Nephron (organoid): Measurements from ENCODE around the gene PLXNA4.
A peak's percentile ranks its signal among the peaks of the same experiment; 100 is the strongest.

ENCODE experiments used
- H3K27ac Mint-ChIP-seq, 3 experiments: 2 replicates each; pipeline ENCODE4 v1.8.0; 2020; ENCODE audit warnings: mixed read lengths in 3 of 3, mild to moderate bottlenecking in 2 of 3, moderate library complexity in 1 of 3
- H3K27me3 Mint-ChIP-seq: 2 replicates; pipeline ENCODE4 v1.8.0; 2021; ENCODE audit warnings: low read depth, mild to moderate bottlenecking, moderate library complexity, mixed read lengths
- H3K36me3 Mint-ChIP-seq: 2 replicates; pipeline ENCODE4 v1.8.0; 2020; ENCODE audit warnings: low read depth, mixed read lengths
- H3K4me1 Mint-ChIP-seq: 2 replicates; pipeline ENCODE4 v1.8.0; 2020; ENCODE audit warnings: mixed read lengths
- H3K4me3 Mint-ChIP-seq, 3 experiments: 2 replicates each; pipeline ENCODE4 v1.8.0; 2020; ENCODE audit warnings: mild to moderate bottlenecking in 3 of 3, mixed read lengths in 3 of 3, moderate library complexity in 2 of 3
- H3K9me3 Mint-ChIP-seq: 2 replicates; pipeline ENCODE4 v1.8.0; 2020; ENCODE audit warnings: mixed read lengths
- TF ChIP-seq, protein P1 (sequence below), 3 experiments: fragments of 200-600 bp; sonication (generic); IDR thresholded peaks; one replicate each; pipeline ENCODE4 v1.5.0; 2021; ENCODE audit warnings: antibody characterized with exemption in 3 of 3; ENCODE audit not compliant: unreplicated experiment in 3 of 3

Gene PLXNA4

DNA sequence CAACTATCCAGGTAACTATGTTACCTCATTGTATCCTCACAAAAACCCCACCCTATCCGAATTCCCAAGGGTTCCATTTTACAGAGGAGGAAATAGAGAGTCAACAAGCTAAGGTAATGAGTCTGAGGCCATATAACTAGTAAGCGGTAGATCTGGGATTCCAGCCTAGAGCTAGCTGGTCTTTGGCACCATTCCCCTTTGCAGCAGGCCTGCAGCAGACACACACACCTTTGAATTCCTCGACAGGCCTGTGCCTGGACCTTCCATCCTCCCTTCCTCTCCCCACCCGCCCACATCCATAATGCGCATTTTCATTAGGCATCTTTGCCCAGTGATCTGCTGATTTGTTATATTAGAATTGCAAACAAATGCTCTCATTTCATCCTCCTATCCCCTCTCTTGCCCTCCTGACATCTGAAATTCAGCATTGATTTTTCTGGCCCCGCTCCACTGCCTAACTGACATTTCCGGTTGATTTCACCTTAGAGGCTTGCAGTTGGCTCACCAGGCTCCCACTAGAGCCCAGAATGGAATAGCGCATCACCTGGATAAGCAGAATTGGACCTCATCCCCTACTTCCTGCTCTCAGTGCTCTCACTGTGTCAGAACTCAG is 129.5 kb downstream of the PLXNA4 start:
- no peaks in the 10 kb centered on the region for H3K9me3 Mint-ChIP-seq
- TF ChIP-seq, protein P1, sequence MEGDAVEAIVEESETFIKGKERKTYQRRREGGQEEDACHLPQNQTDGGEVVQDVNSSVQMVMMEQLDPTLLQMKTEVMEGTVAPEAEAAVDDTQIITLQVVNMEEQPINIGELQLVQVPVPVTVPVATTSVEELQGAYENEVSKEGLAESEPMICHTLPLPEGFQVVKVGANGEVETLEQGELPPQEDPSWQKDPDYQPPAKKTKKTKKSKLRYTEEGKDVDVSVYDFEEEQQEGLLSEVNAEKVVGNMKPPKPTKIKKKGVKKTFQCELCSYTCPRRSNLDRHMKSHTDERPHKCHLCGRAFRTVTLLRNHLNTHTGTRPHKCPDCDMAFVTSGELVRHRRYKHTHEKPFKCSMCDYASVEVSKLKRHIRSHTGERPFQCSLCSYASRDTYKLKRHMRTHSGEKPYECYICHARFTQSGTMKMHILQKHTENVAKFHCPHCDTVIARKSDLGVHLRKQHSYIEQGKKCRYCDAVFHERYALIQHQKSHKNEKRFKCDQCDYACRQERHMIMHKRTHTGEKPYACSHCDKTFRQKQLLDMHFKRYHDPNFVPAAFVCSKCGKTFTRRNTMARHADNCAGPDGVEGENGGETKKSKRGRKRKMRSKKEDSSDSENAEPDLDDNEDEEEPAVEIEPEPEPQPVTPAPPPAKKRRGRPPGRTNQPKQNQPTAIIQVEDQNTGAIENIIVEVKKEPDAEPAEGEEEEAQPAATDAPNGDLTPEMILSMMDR (IDR thresholded peaks at IDR 0.05; ENCODE audit: unreplicated experiment in 3 of 3): peak in 1 of 3 experiments; percentile 7
- H3K36me3 Mint-ChIP-seq: no peaks in the 10 kb centered on the region
- H3K4me3 Mint-ChIP-seq: no peak overlapping the region
- no peak overlapping the region for H3K27ac Mint-ChIP-seq
- no peaks in the 10 kb centered on the region for H3K4me1 Mint-ChIP-seq
- peaks cover 23% of the 10 kb centered on the region for H3K27me3 Mint-ChIP-seq

DNA sequence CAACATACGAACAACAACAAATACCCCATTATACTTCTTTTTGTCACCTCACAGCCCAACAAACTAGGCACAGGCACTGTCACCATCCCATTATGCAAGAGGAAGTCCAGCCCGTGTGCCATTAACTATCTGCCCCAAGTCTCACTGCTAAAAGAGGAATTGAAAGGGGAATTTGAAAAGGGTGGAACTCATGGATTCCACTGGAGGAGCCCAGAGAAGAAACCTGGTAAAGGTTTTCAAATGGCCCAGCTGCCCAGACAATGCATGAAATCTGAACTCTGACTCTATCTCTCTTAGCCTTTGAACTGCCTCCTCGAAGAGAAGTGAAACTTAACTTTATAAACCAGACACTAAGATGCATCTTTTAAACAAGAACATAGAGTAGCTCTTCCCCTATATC is 130.0 kb downstream of the PLXNA4 start:
- Mint-ChIP-seq H3K27ac (no peak overlapping the region), H3K4me3 (no peak overlapping the region)
- TF ChIP-seq, protein P1 (IDR thresholded peaks at IDR 0.05; ENCODE audit: unreplicated experiment in 3 of 3): no peak

DNA sequence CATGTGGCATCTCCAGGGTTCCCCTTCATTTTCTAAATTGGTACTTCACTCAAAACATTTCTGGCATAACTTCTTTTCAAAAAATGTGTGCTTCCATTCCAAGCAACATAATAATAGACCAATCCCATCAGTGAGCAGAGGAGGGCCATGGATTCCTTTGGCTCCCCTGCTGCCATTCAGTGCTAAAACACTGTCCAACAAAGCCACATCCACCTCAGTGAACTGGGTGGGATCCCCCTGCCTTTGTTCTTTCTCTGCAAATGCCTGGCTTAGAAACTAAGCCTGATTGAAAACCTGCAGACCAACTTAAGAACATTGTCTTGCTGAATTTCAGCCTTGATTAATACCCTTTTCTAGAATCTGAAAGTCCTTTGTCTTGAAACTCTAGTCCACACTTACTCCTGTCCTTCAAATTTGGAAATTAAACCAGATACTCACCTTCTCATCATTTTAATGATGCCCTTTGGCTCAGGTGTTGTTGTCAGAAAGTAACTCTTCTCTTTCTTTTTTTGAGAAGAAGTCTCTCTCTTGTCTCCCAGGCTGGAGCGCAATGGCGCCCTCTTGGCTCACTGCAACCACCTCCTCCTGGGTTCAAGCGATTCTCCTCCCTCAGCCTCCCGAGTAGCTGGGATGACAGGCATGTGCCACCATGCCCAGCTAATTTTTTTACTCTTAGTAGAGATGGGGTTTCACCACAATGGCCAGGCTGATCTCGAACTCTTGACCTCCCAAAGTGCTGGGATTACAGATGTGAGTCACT is 132.3 kb downstream of the PLXNA4 start:
- Mint-ChIP-seq H3K9me3 (no peaks in the 10 kb centered on the region), H3K27ac (no peak overlapping the region), H3K4me1 (no peaks in the 10 kb centered on the region), H3K36me3 (no peaks in the 10 kb centered on the region), H3K27me3 (peaks cover 14% of the 10 kb centered on the region), H3K4me3 (no peak overlapping the region)
- TF ChIP-seq, protein P1 (IDR thresholded peaks at IDR 0.05; ENCODE audit: unreplicated experiment in 3 of 3): no peak

More for the DNA sequence above, 130.0 kb downstream of the PLXNA4 start:
- Mint-ChIP-seq H3K4me1 (no peaks in the 10 kb centered on the region), H3K27me3 (peaks cover 21% of the 10 kb centered on the region), H3K9me3 (no peaks in the 10 kb centered on the region), H3K36me3 (no peaks in the 10 kb centered on the region)

DNA sequence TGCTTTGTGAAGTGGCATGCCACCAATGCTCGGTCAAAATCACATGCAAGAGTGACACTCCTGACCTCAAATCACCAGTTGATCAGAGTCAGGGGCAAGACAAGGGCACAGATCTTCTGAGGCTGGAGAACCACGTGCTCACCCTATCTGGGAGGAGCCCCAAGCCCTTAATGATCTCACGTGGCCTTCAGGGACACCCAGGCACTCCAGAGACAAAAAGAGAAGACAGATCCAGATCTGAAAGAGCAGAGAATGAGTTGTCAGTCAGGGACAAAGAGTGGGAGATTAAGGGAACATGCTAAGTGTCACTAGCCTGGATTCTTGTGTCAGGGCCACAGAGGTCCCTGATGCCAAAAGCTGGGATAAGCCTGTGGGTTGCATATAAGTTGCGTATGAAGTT is 134.3 kb downstream of the PLXNA4 start:
- H3K9me3 Mint-ChIP-seq: no peaks in the 10 kb centered on the region
- H3K4me3 Mint-ChIP-seq: no peak overlapping the region
- peaks cover 14% of the 10 kb centered on the region for H3K27me3 Mint-ChIP-seq
- TF ChIP-seq, protein P1 (IDR thresholded peaks at IDR 0.05; ENCODE audit: unreplicated experiment in 3 of 3): no peak
- no peak overlapping the region for H3K27ac Mint-ChIP-seq
- H3K4me1 Mint-ChIP-seq: peaks cover 6% of the 10 kb centered on the region
- H3K36me3 Mint-ChIP-seq: no peaks in the 10 kb centered on the region

DNA sequence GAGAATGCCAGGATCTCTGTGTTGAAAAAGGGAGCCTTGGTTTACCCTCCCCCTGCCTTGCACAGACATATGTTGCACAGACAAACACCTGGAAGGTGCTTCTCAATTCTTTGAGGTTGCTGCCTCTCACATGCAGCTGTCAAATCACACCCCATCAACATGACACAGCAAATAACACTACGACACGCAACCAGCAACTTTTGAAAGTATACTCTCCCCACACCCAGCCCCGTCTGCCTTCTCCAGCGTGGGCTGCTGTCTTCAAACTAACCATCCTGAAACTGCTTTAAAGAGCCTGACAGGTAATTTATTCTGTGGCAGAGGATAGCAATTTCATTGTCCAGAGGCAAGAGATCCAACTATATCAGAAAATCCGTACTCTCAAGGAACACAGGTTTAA is 136.1 kb downstream of the PLXNA4 start:
- no peaks in the 10 kb centered on the region for H3K36me3 Mint-ChIP-seq
- TF ChIP-seq, protein P1 (IDR thresholded peaks at IDR 0.05; ENCODE audit: unreplicated experiment in 3 of 3): no peak
- H3K4me3 Mint-ChIP-seq: no peak overlapping the region
- no peaks in the 10 kb centered on the region for H3K9me3 Mint-ChIP-seq
- peaks cover 17% of the 10 kb centered on the region for H3K4me1 Mint-ChIP-seq
- H3K27ac Mint-ChIP-seq: no peak overlapping the region
- H3K27me3 Mint-ChIP-seq: peaks cover 13% of the 10 kb centered on the region

DNA sequence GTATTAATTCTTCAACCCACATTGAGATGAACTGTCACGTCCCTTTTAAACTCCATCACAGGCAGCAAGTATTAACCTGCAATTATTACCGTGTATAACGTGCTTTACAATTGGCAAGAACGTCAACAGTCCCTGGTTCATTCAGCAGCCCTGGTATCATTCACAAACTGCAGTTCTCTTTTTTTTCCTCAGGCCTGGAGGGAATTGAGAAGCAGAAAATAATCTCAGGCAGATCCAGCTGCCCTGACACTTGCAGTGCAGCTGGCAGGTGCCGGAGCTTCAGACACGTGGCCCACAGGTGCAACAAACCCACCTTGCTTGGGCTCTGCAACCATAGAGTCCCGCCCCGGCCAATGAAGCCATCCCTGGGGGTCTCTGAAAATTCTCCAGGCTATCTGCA is 137.3 kb downstream of the PLXNA4 start:
- TF ChIP-seq, protein P1 (IDR thresholded peaks at IDR 0.05; ENCODE audit: unreplicated experiment in 3 of 3): no peak
- no peaks in the 10 kb centered on the region for H3K9me3 Mint-ChIP-seq
- H3K4me3 Mint-ChIP-seq: no peak overlapping the region
- peaks cover 21% of the 10 kb centered on the region for H3K4me1 Mint-ChIP-seq
- H3K36me3 Mint-ChIP-seq: no peaks in the 10 kb centered on the region
- no peak overlapping the region for H3K27ac Mint-ChIP-seq
- peaks cover 13% of the 10 kb centered on the region for H3K27me3 Mint-ChIP-seq
